Measurements from ENCODE around the gene KCTD6. TPM values are rescaled to one million over a fixed set of nuclear protein-coding genes. Genes with fewer than 3 reads are reported as not detected.

Gene KCTD6
- total RNA-seq, 4 donors from 2014 or later, result 10.3 to 14.9 (median 11.9) TPM

GRCh38 chr3:58487140-58487886, 4.6 kb upstream of the KCTD6 start:
- no peaks in the 10 kb centered on the region for H3K27me3 ChIP-seq
- peaks cover 0 to 8% (median 0%) of the 10 kb centered on the region in 4 donors for H3K4me1 ChIP-seq
- H3K36me3 ChIP-seq, result no peaks in the 10 kb centered on the region
- no peak for DNase-seq
- H3K27ac ChIP-seq, result no peak overlapping the region
- H3K4me3 ChIP-seq, result peak overlapping the region in 1 of 4 donors; percentile 8
- TF ChIP-seq POLR2A (IDR thresholded peaks at IDR 0.05), result no peak
- TF ChIP-seq CTCF (IDR thresholded peaks at IDR 0.05), result no peak
- H3K9me3 ChIP-seq, result no peaks in the 10 kb centered on the region

DNA sequence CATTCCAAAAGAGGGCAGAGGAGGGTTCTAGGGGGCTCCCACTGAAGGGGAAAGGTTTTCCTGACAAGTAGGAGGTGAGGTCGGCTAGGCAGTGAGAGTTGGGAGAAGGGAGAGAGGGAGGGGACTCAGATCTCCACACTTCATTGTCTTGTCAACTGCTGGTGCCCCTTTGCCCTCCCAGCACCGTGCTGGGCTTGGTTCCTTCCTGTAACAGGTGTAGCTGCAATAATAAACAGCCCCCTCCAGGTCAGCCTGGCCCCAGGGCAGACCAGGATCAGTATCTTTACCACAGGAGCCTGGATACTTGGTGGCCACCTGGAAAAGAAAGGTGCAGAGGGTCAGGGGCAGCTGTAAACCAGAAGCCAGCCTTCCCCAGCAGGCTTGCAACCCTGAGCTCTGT, 2.9 kb upstream of the KCTD6 start:
- Histone ChIP-seq H3K27me3 (no peaks in the 10 kb centered on the region), H3K4me1 (peaks cover 0 to 22% (median 6%) of the 10 kb centered on the region in 4 donors), H3K36me3 (no peaks in the 10 kb centered on the region), H3K9me3 (no peaks in the 10 kb centered on the region), H3K27ac (no peak overlapping the region), H3K4me3 (no peak overlapping the region)
- TF ChIP-seq CTCF (IDR thresholded peaks at IDR 0.05) (no peak), POLR2A (IDR thresholded peaks at IDR 0.05) (no peak)
- DNase-seq, result no peak

- no peaks in the 10 kb centered on the region for H3K9me3 ChIP-seq
- H3K4me3 ChIP-seq, result peak overlapping the region; percentile 25 to 97 (median 93)
- H3K27ac ChIP-seq, result peak overlapping the region; percentile 55 to 85 (median 76)
- TF ChIP-seq CTCF (IDR thresholded peaks at IDR 0.05) (no peak), POLR2A (IDR thresholded peaks at IDR 0.05) (no peak)
- H3K4me1 ChIP-seq, result peaks cover 0 to 33% (median 9%) of the 10 kb centered on the region in 4 donors
- no peaks in the 10 kb centered on the region for H3K36me3 ChIP-seq
- DNase-seq, result peak in 2 of 3 donors; percentile 55 to 58
- H3K27me3 ChIP-seq, result no peaks in the 10 kb centered on the region
Measured at GRCh38 chr3:58490860-58491501, 915 bp upstream of the KCTD6 start.

GRCh38 chr3:58492494-58492905, 604 bp downstream of the KCTD6 start:
- peaks cover 0 to 33% (median 9%) of the 10 kb centered on the region in 4 donors for H3K4me1 ChIP-seq
- no peaks in the 10 kb centered on the region for H3K9me3 ChIP-seq
- DNase-seq, result peak in 1 of 3 donors; percentile 35
- peak overlapping the region; percentile 65 to 85 (median 80) for H3K27ac ChIP-seq
- TF ChIP-seq POLR2A (IDR thresholded peaks at IDR 0.05), result no peak
- TF ChIP-seq CTCF (IDR thresholded peaks at IDR 0.05), result no peak
- peak overlapping the region; percentile 74 to 97 (median 93) for H3K4me3 ChIP-seq
- no peaks in the 10 kb centered on the region for H3K27me3 ChIP-seq
- H3K36me3 ChIP-seq, result no peaks in the 10 kb centered on the region

- Histone ChIP-seq H3K4me3 (no peak overlapping the region), H3K36me3 (no peaks in the 10 kb centered on the region), H3K4me1 (peaks cover 0 to 33% (median 9%) of the 10 kb centered on the region in 4 donors), H3K27me3 (no peaks in the 10 kb centered on the region), H3K27ac (no peak overlapping the region), H3K9me3 (no peaks in the 10 kb centered on the region)
- TF ChIP-seq POLR2A (IDR thresholded peaks at IDR 0.05) (no peak), CTCF (IDR thresholded peaks at IDR 0.05) (no peak)
- DNase-seq, result no peak
Measured at GRCh38 chr3:58494107-58494506, 2.2 kb downstream of the KCTD6 start.

All from Peyer's patch (tissue), 4 donors.